Endothelial cell of umbilical vein (primary cell): Measurements from ENCODE around the gene SPIRE1. TPM values are rescaled to one million over a fixed set of nuclear protein-coding genes. Genes with fewer than 3 reads are reported as not detected.

ENCODE experiments used
- BruUV-seq: library from RNA; stranded (reverse); fragments of 400-500 nt; replicated peaks from 2 replicates; lab custom pipeline; 2021; lab: Mats Ljungman, UMichigan
- CTCF ChIA-PET: fragments of 300-600, 350-600 bp; sonication (Branson Sonifier 250); formaldehyde crosslinking; loops from one replicate; lab custom pipeline; 2021; ENCODE audit warnings: antibody characterized with exemption, inconsistent platforms; lab: Charles Lee
- POLR2A ChIA-PET: fragments of 300-600, 350-600 bp; sonication (Branson Sonifier 250); formaldehyde crosslinking; loops from one replicate; lab custom pipeline; 2021; ENCODE audit warnings: antibody characterized with exemption, inconsistent platforms; lab: Charles Lee
- DNase-seq: peaks from one replicate; pipeline ENCODE4 v3.0.0-alpha.2; 2011; ENCODE audit warnings: low read depth, low spot score
- FAIRE-seq: peaks from 2 replicates; lab custom pipeline; 2011; peaks lifted over from hg19 to GRCh38; lab: Jason Lieb, UNC
- H2AFZ ChIP-seq: 2 replicates; pipeline ENCODE4 v1.6.0; 2012; ENCODE audit warnings: low read depth, low read length, control low read depth, inconsistent platforms
- H3K27ac ChIP-seq: 2 replicates; pipeline ENCODE4 v1.5.1; 2011; ENCODE audit warnings: low read depth, mild to moderate bottlenecking, control low read depth, low read length, moderate library complexity; ENCODE audit not compliant: insufficient read depth
- H3K27me3 ChIP-seq, 2 experiments: 2 replicates each; pipeline versions ENCODE4 v1.6.0 to v1.6.1; 2011; ENCODE audit warnings: low read length in 2 of 2, mixed read lengths in 1 of 2; ENCODE audit not compliant: control insufficient read depth in 2 of 2, insufficient read depth in 2 of 2
- H3K36me3 ChIP-seq, 2 experiments: 2 replicates in 1 of 2; 3 replicates in 1 of 2; pipeline ENCODE4 v1.5.1; 2011; ENCODE audit warnings: low read length in 2 of 2, mild to moderate bottlenecking in 1 of 2, moderate library complexity in 1 of 2; ENCODE audit not compliant: control insufficient read depth in 2 of 2, insufficient read depth in 2 of 2; ENCODE audit errors: extremely low read depth in 1 of 2
- H3K4me1 ChIP-seq: 3 replicates; pipeline ENCODE4 v1.5.1; 2011; ENCODE audit warnings: mild to moderate bottlenecking, low read length; ENCODE audit not compliant: control insufficient read depth, insufficient read depth; ENCODE audit errors: extremely low read depth
- H3K4me2 ChIP-seq: 2 replicates; pipeline ENCODE4 v1.6.1; 2011; ENCODE audit warnings: low read length, control low read depth, mixed read lengths; ENCODE audit not compliant: insufficient read depth
- H3K4me3 ChIP-seq, 3 experiments: fragments of 200-600 bp in 1 of 3; sonication (generic), shearing (Covaris generic) in 1 of 3; replicated peaks in 1 of 3; 2 replicates each; pipeline ENCODE4 v1.5.1; 2011 to 2016; ENCODE audit warnings: control low read depth in 3 of 3, low read length in 3 of 3, mild to moderate bottlenecking in 2 of 3, inconsistent platforms in 1 of 3, low read depth in 1 of 3, moderate library complexity in 1 of 3; ENCODE audit not compliant: insufficient read depth in 1 of 3
- H3K79me2 ChIP-seq: 2 replicates; pipeline ENCODE4 v1.6.0; 2012; ENCODE audit warnings: low read length, inconsistent platforms; ENCODE audit not compliant: control insufficient read depth, insufficient read depth
- H3K9ac ChIP-seq: replicated peaks from 2 replicates; pipeline ENCODE3; 2011; ENCODE audit warnings: low read length, control low read depth; ENCODE audit not compliant: insufficient read depth; ENCODE audit errors: extremely low read depth
- H3K9me1 ChIP-seq: replicated peaks from 3 replicates; pipeline ENCODE4 v1.6.0; 2011; ENCODE audit warnings: mild to moderate bottlenecking, low read length; ENCODE audit not compliant: control insufficient read depth, insufficient read depth; ENCODE audit errors: extremely low read depth
- H3K9me3 ChIP-seq: replicated peaks from 2 replicates; pipeline ENCODE4 v1.5.1; 2012; ENCODE audit warnings: low read length, inconsistent platforms; ENCODE audit not compliant: control insufficient read depth, insufficient read depth
- H4K20me1 ChIP-seq: replicated peaks from 2 replicates; pipeline ENCODE3; 2011; ENCODE audit warnings: mild to moderate bottlenecking, low read length; ENCODE audit not compliant: control insufficient read depth, insufficient read depth; ENCODE audit errors: extremely low read depth
- EZH2 ChIP-seq: IDR thresholded peaks from 2 replicates; pipeline ENCODE4 v1.6.1; 2012; ENCODE audit warnings: borderline replicate concordance, low read depth, mild to moderate bottlenecking, moderate library complexity, low read length, inconsistent platforms; ENCODE audit not compliant: severe bottlenecking
- FOS ChIP-seq: IDR thresholded peaks from 2 replicates; pipeline ENCODE4 v1.6.1; 2011; ENCODE audit warnings: mild to moderate bottlenecking, low read length, moderate library complexity, borderline replicate concordance; ENCODE audit not compliant: insufficient read depth
- GATA2 ChIP-seq: IDR thresholded peaks from 2 replicates; pipeline ENCODE4 v1.7.0; 2011; ENCODE audit warnings: low read depth, mild to moderate bottlenecking, moderate library complexity, mixed read lengths, low read length; ENCODE audit not compliant: insufficient read length, insufficient read depth
- JUN ChIP-seq: IDR thresholded peaks from 2 replicates; pipeline ENCODE4 v1.6.1; 2011; ENCODE audit warnings: borderline replicate concordance, low read depth; ENCODE audit not compliant: insufficient read length, insufficient read depth
- MYC ChIP-seq: IDR thresholded peaks from one replicate; pipeline ENCODE4 v1.6.1; 2011; ENCODE audit warnings: mild to moderate bottlenecking, low read depth, low read length
- POLR2A ChIP-seq: IDR thresholded peaks from 2 replicates; pipeline ENCODE4 v1.6.1; 2012; ENCODE audit warnings: low read depth, mild to moderate bottlenecking, control low read depth, low read length
- POLR2AphosphoS5 ChIP-seq: IDR thresholded peaks from 2 replicates; pipeline ENCODE4 v1.6.1; 2012; ENCODE audit warnings: low read depth, mild to moderate bottlenecking, control low read depth, low read length, moderate library complexity; ENCODE audit not compliant: insufficient read depth
- dilution Hi-C: fragments of 300-500 bp; cut with MboI; formaldehyde crosslinking; loops from one replicate; pipeline ENCODE4 v1.15.0; 2019; ENCODE audit warnings: low sequenced_read_pairs; ENCODE audit not compliant: extremely low pct_ligation_motif_present
- intact Hi-C: fragments of 100-400 bp; cut with micrococcal nuclease; formaldehyde crosslinking; loops from one replicate; pipeline ENCODE4 v1.10.0; 2022
- polyA plus RNA-seq, 4 experiments: library from polyadenylated mRNA; depleted of rRNA in 3 of 4; stranded (reverse) in 3 of 4; unstranded in 1 of 4; fragments of >200 nt; gene quantifications; 2 replicates each; pipeline versions ENCODE4 v1.2.1 to v1.2.3, GENCODE V29; 2011 to 2012; ENCODE audit warnings: missing spikeins in 1 of 4
- total RNA-seq: library from RNA; stranded (reverse); gene quantifications from 2 replicates; pipeline ENCODE4 v1.2.3, GENCODE V29; 2021
- TF ChIP-seq, protein P1 (sequence below), 2 donors: IDR thresholded peaks; 1 replicate in 1 of 2; 2 replicates in 1 of 2; pipeline ENCODE4 v1.5.1; 2011; ENCODE audit warnings: low read length in 2 of 2, mild to moderate bottlenecking in 2 of 2, moderate library complexity in 2 of 2, control low read depth in 1 of 2, inconsistent platforms in 1 of 2, low read depth in 1 of 2; ENCODE audit not compliant: insufficient read depth in 1 of 2; ENCODE audit errors: extremely low read depth in 1 of 2
- TF ChIP-seq, protein P2 (sequence below): IDR thresholded peaks from 2 replicates; pipeline ENCODE4 v1.6.1; 2011; ENCODE audit not compliant: insufficient read depth, insufficient read length

The SPIRE1 gene
- total and polyA plus RNA-seq, 2 donors (not counting 3 experiments of a cell fraction or from before 2014, with no cell fraction given), result 13.1 to 44.0 TPM

DNA sequence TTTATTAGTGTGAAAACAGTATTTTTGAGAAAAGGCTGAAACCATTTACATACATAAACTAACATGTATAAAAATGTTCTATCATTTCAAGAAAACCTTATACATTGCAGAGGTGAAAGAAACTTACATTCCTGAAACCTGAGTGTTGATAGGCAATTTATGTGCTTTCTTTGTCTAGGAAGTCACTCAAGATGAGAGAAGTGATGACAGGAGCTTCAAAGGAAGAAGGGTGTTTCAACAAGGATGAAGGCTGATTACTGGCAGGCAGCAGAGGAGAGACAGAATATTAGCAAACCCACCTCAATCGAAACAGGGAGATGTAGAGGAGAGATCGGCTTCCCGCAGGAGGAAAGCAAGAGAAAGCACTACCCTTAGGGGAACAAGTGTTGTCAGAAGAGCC is 125.2 kb downstream of the SPIRE1 start:
- no peak for TF ChIP-seq JUN
- TF ChIP-seq, protein P1, sequence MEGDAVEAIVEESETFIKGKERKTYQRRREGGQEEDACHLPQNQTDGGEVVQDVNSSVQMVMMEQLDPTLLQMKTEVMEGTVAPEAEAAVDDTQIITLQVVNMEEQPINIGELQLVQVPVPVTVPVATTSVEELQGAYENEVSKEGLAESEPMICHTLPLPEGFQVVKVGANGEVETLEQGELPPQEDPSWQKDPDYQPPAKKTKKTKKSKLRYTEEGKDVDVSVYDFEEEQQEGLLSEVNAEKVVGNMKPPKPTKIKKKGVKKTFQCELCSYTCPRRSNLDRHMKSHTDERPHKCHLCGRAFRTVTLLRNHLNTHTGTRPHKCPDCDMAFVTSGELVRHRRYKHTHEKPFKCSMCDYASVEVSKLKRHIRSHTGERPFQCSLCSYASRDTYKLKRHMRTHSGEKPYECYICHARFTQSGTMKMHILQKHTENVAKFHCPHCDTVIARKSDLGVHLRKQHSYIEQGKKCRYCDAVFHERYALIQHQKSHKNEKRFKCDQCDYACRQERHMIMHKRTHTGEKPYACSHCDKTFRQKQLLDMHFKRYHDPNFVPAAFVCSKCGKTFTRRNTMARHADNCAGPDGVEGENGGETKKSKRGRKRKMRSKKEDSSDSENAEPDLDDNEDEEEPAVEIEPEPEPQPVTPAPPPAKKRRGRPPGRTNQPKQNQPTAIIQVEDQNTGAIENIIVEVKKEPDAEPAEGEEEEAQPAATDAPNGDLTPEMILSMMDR (IDR thresholded peaks at IDR 0.05; ENCODE audit: extremely low read depth in 1 of 2, insufficient read depth in 1 of 2, low read depth in 1 of 2, low read length in 2 of 2), result no peak
- TF ChIP-seq POLR2AphosphoS5, result no peak
- TF ChIP-seq GATA2, result no peak
- no peak for TF ChIP-seq EZH2
- TF ChIP-seq FOS, result no peak
- no peak for TF ChIP-seq POLR2A
- TF ChIP-seq, protein P2, sequence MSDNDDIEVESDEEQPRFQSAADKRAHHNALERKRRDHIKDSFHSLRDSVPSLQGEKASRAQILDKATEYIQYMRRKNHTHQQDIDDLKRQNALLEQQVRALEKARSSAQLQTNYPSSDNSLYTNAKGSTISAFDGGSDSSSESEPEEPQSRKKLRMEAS, result no peak
- no peak for TF ChIP-seq MYC
- H2AFZ ChIP-seq, result no peak overlapping the region
- DNase-seq (no peak), FAIRE-seq (no peak)
- POLR2A ChIA-PET, result no interaction called here
- no peak overlapping the region for H3K4me2 ChIP-seq
- H3K9ac ChIP-seq, result no peak overlapping the region
- no peak overlapping the region for H3K4me3 ChIP-seq
- intact Hi-C loops, result no loop called here
- BruUV-seq, result no TSS peak
- H3K79me2 ChIP-seq, result peaks cover 49% of the 10 kb centered on the region
- H3K4me1 ChIP-seq, result no peaks in the 10 kb centered on the region
- dilution Hi-C loops, result no loop called here
- H3K27ac ChIP-seq, result no peak overlapping the region
- H3K27me3 ChIP-seq, result no peaks in the 10 kb centered on the region
- CTCF ChIA-PET, result interaction anchor here (0.7 to 1.3 kb wide), 3 partner anchors 10 to 110 kb away, joined by 3 to 4 read pairs (median 3); no protein-coding TSS in a partner anchor
- H4K20me1 ChIP-seq, result peaks cover under 1% of the 10 kb centered on the region
- no peaks in the 10 kb centered on the region for H3K36me3 ChIP-seq
- no peaks in the 10 kb centered on the region for H3K9me1 ChIP-seq
- no peaks in the 10 kb centered on the region for H3K9me3 ChIP-seq
